Measurements from ENCODE around the gene ABLIM2.

ABLIM2 gene

GRCh38 chr4:7998447-7998846 lies 160.2 kb downstream of the ABLIM2 start:
- no peak for DNase-seq

GRCh38 chr4:7995866-7996265 lies 162.7 kb downstream of the ABLIM2 start:
- DNase-seq = no peak

- DNase-seq = no peak
Observed at GRCh38 chr4:7995135-7995534, 163.5 kb downstream of the ABLIM2 start.

GRCh38 chr4:7993671-7994070 lies 164.9 kb downstream of the ABLIM2 start:
- no peak for DNase-seq

- no peak for DNase-seq
Observed at GRCh38 chr4:7992846-7993245, 165.8 kb downstream of the ABLIM2 start.

GRCh38 chr4:7990807-7991459 lies 167.7 kb downstream of the ABLIM2 start:
- no peak for DNase-seq

GRCh38 chr4:7989654-7990053 lies 169.0 kb downstream of the ABLIM2 start:
- DNase-seq = no peak

GRCh38 chr4:7988437-7988836 lies 170.2 kb downstream of the ABLIM2 start:
- DNase-seq = no peak

- DNase-seq = peak; percentile 74
Observed at GRCh38 chr4:7987148-7987989, 171.2 kb downstream of the ABLIM2 start.

GRCh38 chr4:7985891-7986441 lies 172.6 kb downstream of the ABLIM2 start:
- DNase-seq = no peak

- no peak for DNase-seq
Observed at GRCh38 chr4:7985072-7985471, 173.5 kb downstream of the ABLIM2 start.

GRCh38 chr4:7984286-7984925 lies 174.2 kb downstream of the ABLIM2 start:
- DNase-seq = no peak

GRCh38 chr4:7983296-7983695 lies 175.3 kb downstream of the ABLIM2 start:
- DNase-seq = no peak

GRCh38 chr4:7981738-7982394 lies 176.7 kb downstream of the ABLIM2 start:
- DNase-seq = no peak

GRCh38 chr4:7980036-7980435 lies 178.6 kb downstream of the ABLIM2 start:
- no peak for DNase-seq

GRCh38 chr4:7979652-7979968 lies 179.0 kb downstream of the ABLIM2 start:
- no peak for DNase-seq

GRCh38 chr4:7978907-7979651 lies 179.5 kb downstream of the ABLIM2 start:
- no peak for DNase-seq

- DNase-seq = no peak
Observed at GRCh38 chr4:7978489-7978888, 180.1 kb downstream of the ABLIM2 start.

GRCh38 chr4:7976634-7977033 lies 182.0 kb downstream of the ABLIM2 start:
- DNase-seq = no peak

- DNase-seq = no peak
Observed at GRCh38 chr4:7976025-7976424, 182.6 kb downstream of the ABLIM2 start.

GRCh38 chr4:7974425-7974824 lies 184.2 kb downstream of the ABLIM2 start:
- DNase-seq = no peak

- no peak for DNase-seq
Observed at GRCh38 chr4:7973545-7973981, 185.1 kb downstream of the ABLIM2 start.
